Vagina (tissue), 2 donors: ENCODE results near the gene CYBC1. TPM values are rescaled to one million over a fixed set of nuclear protein-coding genes. Genes with fewer than 3 reads are reported as not detected.

Experiments used
- DNase-seq, 2 donors: peaks; one replicate each; pipeline ENCODE4 v3.0.0-alpha.2; 2017; ENCODE audit errors: extremely low spot score in 2 of 2
- H3K27ac ChIP-seq: fragments of 200-600 bp; sonication (generic); one replicate; pipeline ENCODE4 v1.5.1; 2019
- H3K27me3 ChIP-seq: fragments of 200-600 bp; sonication (generic); one replicate; pipeline ENCODE4 v1.5.1; 2019
- H3K36me3 ChIP-seq, 2 donors: fragments of 200-600 bp; sonication (generic); one replicate each; pipeline ENCODE4 v1.5.1; 2017 to 2019
- H3K4me1 ChIP-seq: fragments of 200-600 bp; sonication (generic); one replicate; pipeline ENCODE4 v1.5.1; 2019
- H3K4me3 ChIP-seq, 2 donors: fragments of 200-600 bp; sonication (generic); 1 replicate in 1 of 2; 2 replicates in 1 of 2; pipeline ENCODE4 v1.5.1; 2016 to 2019
- H3K9me3 ChIP-seq: fragments of 200-600 bp; sonication (generic); one replicate; pipeline ENCODE4 v1.5.1; 2019
- POLR2A ChIP-seq, 2 donors: fragments of 450-650 bp; IDR thresholded peaks; one replicate each; pipeline ENCODE4 v1.6.1; 2017; ENCODE audit warnings: antibody characterized with exemption in 2 of 2, mild to moderate bottlenecking in 2 of 2, moderate library complexity in 2 of 2
- POLR2AphosphoS5 ChIP-seq, 2 donors: sonication (generic); formaldehyde crosslinking; IDR thresholded peaks; one replicate each; pipeline ENCODE4 v1.9.0; 2017; ENCODE audit warnings: antibody characterized with exemption in 2 of 2, mild to moderate bottlenecking in 2 of 2, low read depth in 1 of 2; ENCODE audit not compliant: insufficient read depth in 1 of 2
- intact Hi-C: fragments of 100-400 bp; cut with DNase I; formaldehyde crosslinking; loops from one replicate; pipeline ENCODE4 v1.15.1; 2023
- total RNA-seq: library from RNA; depleted of rRNA; stranded (reverse); fragments of >200 nt; gene quantifications from one replicate; pipeline ENCODE4 v1.2.3, GENCODE V29; 2016
- TF ChIP-seq, protein P1 (sequence below), 3 experiments: fragments of 450-650 bp in 2 of 3; fragments of 200-600 bp in 1 of 3; sonication (generic) in 1 of 3; IDR thresholded peaks; one replicate each; pipeline ENCODE4 v1.5.1; 2017 to 2019; ENCODE audit warnings: antibody characterized with exemption in 3 of 3, mild to moderate bottlenecking in 2 of 3, moderate library complexity in 2 of 3

Gene CYBC1
- total RNA-seq, 1 donor from 2014 or later = 51.6 TPM

DNA sequence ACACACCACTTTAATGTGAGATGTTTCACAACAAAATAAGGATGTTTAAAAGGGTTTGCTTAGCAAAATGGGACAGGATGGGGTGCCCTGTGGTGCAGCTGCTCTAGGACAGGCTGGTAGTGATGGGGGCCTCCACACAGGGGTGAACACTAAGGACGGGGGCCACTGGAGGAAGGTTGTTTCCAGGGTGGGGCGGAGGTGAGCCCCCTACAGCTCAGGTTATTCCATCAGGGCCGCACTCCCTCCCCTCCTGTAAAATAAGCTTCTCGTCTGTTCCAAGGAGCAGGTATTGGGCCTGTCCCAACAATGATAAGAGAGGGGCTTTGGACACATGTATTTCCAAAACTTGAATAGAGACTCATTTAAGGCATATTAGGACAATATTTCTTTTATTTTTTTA, 34.3 kb downstream of the CYBC1 start:
- H3K27me3 ChIP-seq = no peaks in the 10 kb centered on the region
- DNase-seq = no peak
- TF ChIP-seq, protein P1, sequence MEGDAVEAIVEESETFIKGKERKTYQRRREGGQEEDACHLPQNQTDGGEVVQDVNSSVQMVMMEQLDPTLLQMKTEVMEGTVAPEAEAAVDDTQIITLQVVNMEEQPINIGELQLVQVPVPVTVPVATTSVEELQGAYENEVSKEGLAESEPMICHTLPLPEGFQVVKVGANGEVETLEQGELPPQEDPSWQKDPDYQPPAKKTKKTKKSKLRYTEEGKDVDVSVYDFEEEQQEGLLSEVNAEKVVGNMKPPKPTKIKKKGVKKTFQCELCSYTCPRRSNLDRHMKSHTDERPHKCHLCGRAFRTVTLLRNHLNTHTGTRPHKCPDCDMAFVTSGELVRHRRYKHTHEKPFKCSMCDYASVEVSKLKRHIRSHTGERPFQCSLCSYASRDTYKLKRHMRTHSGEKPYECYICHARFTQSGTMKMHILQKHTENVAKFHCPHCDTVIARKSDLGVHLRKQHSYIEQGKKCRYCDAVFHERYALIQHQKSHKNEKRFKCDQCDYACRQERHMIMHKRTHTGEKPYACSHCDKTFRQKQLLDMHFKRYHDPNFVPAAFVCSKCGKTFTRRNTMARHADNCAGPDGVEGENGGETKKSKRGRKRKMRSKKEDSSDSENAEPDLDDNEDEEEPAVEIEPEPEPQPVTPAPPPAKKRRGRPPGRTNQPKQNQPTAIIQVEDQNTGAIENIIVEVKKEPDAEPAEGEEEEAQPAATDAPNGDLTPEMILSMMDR (IDR thresholded peaks at IDR 0.05) = no peak
- H3K27ac ChIP-seq = no peak overlapping the region
- no peaks in the 10 kb centered on the region for H3K9me3 ChIP-seq
- H3K36me3 ChIP-seq = peaks cover 0 to 7% of the 10 kb centered on the region in 2 donors
- intact Hi-C loops = no loop called here
- no peak overlapping the region for H3K4me3 ChIP-seq
- H3K4me1 ChIP-seq = peaks cover 25% of the 10 kb centered on the region

- DNase-seq = no peak
- TF ChIP-seq POLR2A (IDR thresholded peaks at IDR 0.05) (no peak), POLR2AphosphoS5 (IDR thresholded peaks at IDR 0.05; ENCODE audit: insufficient read depth in 1 of 2, low read depth in 1 of 2) (no peak)
- TF ChIP-seq, protein P1 (IDR thresholded peaks at IDR 0.05) = no peak
- no peaks in the 10 kb centered on the region for H3K9me3 ChIP-seq
- no peak overlapping the region for H3K27ac ChIP-seq
- peaks cover 25% of the 10 kb centered on the region for H3K4me1 ChIP-seq
- peaks cover 0 to 5% of the 10 kb centered on the region in 2 donors for H3K36me3 ChIP-seq
- intact Hi-C loops = no loop called here
- no peak overlapping the region for H3K4me3 ChIP-seq
- H3K27me3 ChIP-seq = no peaks in the 10 kb centered on the region
Observed at GRCh38 chr17:82415786-82416185, 34.8 kb downstream of the CYBC1 start.

DNA sequence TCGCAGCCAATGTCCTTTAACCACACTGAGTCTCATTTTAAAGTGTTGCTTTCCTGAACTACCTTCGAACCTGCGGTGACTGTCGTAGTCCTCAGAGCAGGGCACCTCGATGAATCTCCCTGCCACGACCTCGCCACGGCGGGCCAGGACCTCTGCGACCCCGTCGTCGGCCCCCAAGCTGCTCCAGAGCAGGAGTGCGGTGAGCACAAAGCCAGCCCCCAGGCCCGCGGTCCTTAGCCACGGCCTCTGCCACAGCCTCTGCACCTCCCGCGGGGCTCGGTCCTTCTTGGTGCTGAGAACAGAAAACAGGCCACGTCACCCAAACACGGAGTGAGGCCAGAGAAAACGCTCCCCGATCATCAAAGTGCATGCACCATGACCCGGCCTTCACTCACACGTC, 35.2 kb downstream of the CYBC1 start:
- H3K27ac ChIP-seq = no peak overlapping the region
- H3K4me3 ChIP-seq = no peak overlapping the region
- DNase-seq = no peak
- H3K4me1 ChIP-seq = peaks cover 25% of the 10 kb centered on the region
- no peak for TF ChIP-seq POLR2A (IDR thresholded peaks at IDR 0.05)
- TF ChIP-seq, protein P1 (IDR thresholded peaks at IDR 0.05) = no peak
- no peak for TF ChIP-seq POLR2AphosphoS5 (IDR thresholded peaks at IDR 0.05; ENCODE audit: insufficient read depth in 1 of 2, low read depth in 1 of 2)
- peaks cover 0 to 3% of the 10 kb centered on the region in 2 donors for H3K36me3 ChIP-seq
- intact Hi-C loops = no loop called here
- H3K9me3 ChIP-seq = no peaks in the 10 kb centered on the region
- no peaks in the 10 kb centered on the region for H3K27me3 ChIP-seq

DNA sequence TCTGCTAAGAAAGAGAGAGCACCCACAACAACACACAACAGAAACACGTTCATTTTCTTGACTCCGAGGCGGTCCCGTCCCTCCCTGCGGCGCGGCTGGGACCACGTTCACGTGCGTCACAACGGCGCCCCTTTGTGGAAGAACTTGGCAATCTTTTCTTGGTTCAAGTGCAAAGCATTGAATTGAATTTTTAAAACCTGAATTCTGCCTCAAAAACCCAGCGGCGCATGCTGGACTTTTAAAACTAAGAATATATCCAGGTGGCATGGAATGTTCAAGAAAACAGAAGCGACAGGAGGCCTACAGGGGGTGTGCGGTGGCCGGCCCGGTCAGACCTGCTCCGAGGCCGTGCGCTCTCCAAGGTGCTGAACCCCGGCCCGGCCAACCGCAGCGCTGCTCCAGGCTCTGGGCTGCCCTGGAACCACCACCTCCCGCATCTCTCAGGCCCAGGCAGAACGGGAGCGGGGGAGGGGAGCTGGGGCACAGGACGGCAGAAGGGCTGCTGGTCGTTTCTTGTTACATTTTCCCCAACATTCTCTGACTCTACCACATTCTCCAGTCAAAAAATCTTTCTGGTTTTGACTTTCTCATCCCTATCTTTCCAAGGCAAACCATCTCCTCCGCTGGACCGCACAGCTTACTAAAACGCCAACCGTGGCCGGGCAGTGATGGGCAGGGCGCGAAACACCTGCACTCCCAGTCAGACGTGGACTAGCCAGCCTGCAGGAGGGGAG, 35.8 kb downstream of the CYBC1 start:
- no peak overlapping the region for H3K27ac ChIP-seq
- H3K4me3 ChIP-seq = no peak overlapping the region
- no peaks in the 10 kb centered on the region for H3K9me3 ChIP-seq
- no peaks in the 10 kb centered on the region for H3K27me3 ChIP-seq
- TF ChIP-seq POLR2AphosphoS5 (IDR thresholded peaks at IDR 0.05; ENCODE audit: insufficient read depth in 1 of 2, low read depth in 1 of 2) (peak in 1 of 2 donors; percentile 42), POLR2A (IDR thresholded peaks at IDR 0.05) (no peak)
- TF ChIP-seq, protein P1 (IDR thresholded peaks at IDR 0.05) = peak; percentile 64 to 87 (median 75)
- H3K4me1 ChIP-seq = peaks cover 23% of the 10 kb centered on the region
- DNase-seq = no peak
- intact Hi-C loops = loop anchor here (5.0 kb wide), 1 partner anchor 62 kb away; no protein-coding TSS in a partner anchor
- no peaks in the 10 kb centered on the region for H3K36me3 ChIP-seq
